Osteocyte (in vitro differentiated cells): ENCODE results near the gene GNAZ. TPM values are rescaled to one million over a fixed set of nuclear protein-coding genes. Genes with fewer than 3 reads are reported as not detected.

Experiments used
- DNase-seq: peaks from one replicate; pipeline ENCODE4 v3.0.0; 2021; ENCODE audit warnings: mixed read lengths; ENCODE audit not compliant: unreplicated experiment; ENCODE audit errors: extremely low spot score
- H3K27ac Mint-ChIP-seq: one replicate; pipeline ENCODE4 v1.8.0; 2021; ENCODE audit warnings: mild to moderate bottlenecking, mixed read lengths; ENCODE audit not compliant: unreplicated experiment
- H3K27me3 Mint-ChIP-seq: one replicate; pipeline ENCODE4 v1.8.0; 2021; ENCODE audit warnings: mixed read lengths; ENCODE audit not compliant: unreplicated experiment
- H3K36me3 Mint-ChIP-seq: one replicate; pipeline ENCODE4 v1.8.0; 2021; ENCODE audit warnings: mixed read lengths; ENCODE audit not compliant: unreplicated experiment
- H3K4me1 Mint-ChIP-seq: one replicate; pipeline ENCODE4 v1.8.0; 2021; ENCODE audit warnings: mixed read lengths; ENCODE audit not compliant: unreplicated experiment
- H3K4me3 Mint-ChIP-seq: one replicate; pipeline ENCODE4 v1.8.0; 2021; ENCODE audit warnings: mild to moderate bottlenecking, moderate library complexity, mixed read lengths; ENCODE audit not compliant: unreplicated experiment
- H3K9me3 Mint-ChIP-seq: one replicate; pipeline ENCODE4 v1.8.0; 2021; ENCODE audit warnings: mixed read lengths; ENCODE audit not compliant: unreplicated experiment
- total RNA-seq: library from RNA; stranded (reverse); gene quantifications from 2 replicates; pipeline ENCODE4 v1.2.1, GENCODE V29; 2021
- TF ChIP-seq, protein P1 (sequence below): fragments of 200-600 bp; sonication (generic); IDR thresholded peaks from 2 replicates; pipeline ENCODE4 v1.5.0; 2021; ENCODE audit warnings: antibody characterized with exemption, mild to moderate bottlenecking, moderate library complexity

The GNAZ gene
- total RNA-seq, 1 donor from 2014 or later: 2.9 TPM

DNA sequence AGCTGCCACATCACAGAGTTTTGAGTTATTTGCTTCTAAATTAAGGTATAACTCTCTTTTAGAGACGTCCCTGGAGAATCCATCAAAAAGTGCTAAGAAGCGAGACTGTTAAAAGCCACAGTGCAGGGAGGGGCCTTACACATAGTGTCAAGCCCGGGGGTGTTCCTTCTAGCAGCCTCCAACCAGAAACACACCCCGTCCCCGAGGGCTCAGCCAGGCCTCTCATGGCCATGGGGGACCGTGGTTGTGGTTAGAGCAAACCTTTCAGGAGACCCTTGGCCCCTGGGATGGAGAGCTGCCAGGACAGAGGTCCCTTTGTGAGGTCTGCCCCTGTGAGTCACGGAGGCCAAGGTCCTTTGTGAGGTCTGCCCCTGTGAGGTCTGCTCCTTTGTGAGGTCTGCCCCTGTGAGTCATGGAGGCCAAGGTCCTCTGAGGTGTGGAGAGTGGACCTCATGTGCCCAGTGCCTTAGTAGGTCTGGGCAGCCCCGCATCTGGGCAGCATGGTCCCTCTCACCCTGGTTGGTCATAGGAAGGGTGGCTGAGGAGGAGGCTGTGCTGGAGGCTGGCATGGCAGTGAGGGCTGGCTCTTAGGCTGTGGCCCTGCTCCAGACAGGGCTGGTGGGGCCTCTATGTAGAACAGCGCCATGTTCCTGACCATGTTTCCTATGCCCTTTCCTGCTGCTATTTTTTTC is 5.4 kb downstream of the GNAZ start:
- no peak overlapping the region for H3K27ac Mint-ChIP-seq
- no peak for DNase-seq
- H3K4me1 Mint-ChIP-seq: peaks cover 16% of the 10 kb centered on the region
- no peaks in the 10 kb centered on the region for H3K27me3 Mint-ChIP-seq
- TF ChIP-seq, protein P1, sequence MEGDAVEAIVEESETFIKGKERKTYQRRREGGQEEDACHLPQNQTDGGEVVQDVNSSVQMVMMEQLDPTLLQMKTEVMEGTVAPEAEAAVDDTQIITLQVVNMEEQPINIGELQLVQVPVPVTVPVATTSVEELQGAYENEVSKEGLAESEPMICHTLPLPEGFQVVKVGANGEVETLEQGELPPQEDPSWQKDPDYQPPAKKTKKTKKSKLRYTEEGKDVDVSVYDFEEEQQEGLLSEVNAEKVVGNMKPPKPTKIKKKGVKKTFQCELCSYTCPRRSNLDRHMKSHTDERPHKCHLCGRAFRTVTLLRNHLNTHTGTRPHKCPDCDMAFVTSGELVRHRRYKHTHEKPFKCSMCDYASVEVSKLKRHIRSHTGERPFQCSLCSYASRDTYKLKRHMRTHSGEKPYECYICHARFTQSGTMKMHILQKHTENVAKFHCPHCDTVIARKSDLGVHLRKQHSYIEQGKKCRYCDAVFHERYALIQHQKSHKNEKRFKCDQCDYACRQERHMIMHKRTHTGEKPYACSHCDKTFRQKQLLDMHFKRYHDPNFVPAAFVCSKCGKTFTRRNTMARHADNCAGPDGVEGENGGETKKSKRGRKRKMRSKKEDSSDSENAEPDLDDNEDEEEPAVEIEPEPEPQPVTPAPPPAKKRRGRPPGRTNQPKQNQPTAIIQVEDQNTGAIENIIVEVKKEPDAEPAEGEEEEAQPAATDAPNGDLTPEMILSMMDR: no peak
- H3K36me3 Mint-ChIP-seq: no peaks in the 10 kb centered on the region
- H3K9me3 Mint-ChIP-seq: no peaks in the 10 kb centered on the region
- no peak overlapping the region for H3K4me3 Mint-ChIP-seq

DNA sequence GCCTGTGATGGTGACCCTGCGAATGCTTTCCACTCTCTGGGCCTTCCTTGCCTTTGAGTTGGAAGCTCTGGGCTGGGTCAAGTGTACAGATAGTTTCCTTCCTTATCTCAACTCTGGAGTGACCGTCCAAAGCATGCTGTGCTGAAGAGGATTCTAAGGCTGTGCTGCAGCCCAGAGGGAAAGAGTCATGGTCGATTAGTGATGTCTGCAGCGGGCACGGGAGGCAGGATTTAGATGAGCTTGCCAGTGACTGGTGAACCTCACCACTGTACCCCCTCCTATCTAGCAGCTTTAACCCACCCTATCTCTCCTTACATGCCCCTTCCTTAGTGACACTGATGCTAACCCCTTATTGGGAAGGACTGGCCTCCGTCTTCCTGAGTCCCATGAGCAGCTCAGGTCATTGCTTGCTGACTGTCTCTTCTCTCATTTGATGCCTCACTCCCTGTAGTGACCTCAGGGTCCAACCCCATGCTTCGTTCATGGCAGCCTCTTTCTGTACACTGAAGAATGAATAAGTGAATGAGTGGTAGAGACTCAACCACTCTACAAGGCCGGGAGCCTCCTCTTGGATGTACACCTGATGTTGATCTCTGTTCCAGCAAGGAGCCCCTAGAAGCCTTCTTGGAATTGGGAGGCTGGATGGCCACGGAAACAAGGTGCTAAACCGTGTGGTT is 6.7 kb downstream of the GNAZ start:
- no peak overlapping the region for H3K27ac Mint-ChIP-seq
- H3K4me1 Mint-ChIP-seq: peaks cover 9% of the 10 kb centered on the region
- H3K9me3 Mint-ChIP-seq: no peaks in the 10 kb centered on the region
- TF ChIP-seq, protein P1: no peak
- no peaks in the 10 kb centered on the region for H3K27me3 Mint-ChIP-seq
- no peak overlapping the region for H3K4me3 Mint-ChIP-seq
- no peak for DNase-seq
- no peaks in the 10 kb centered on the region for H3K36me3 Mint-ChIP-seq

DNA sequence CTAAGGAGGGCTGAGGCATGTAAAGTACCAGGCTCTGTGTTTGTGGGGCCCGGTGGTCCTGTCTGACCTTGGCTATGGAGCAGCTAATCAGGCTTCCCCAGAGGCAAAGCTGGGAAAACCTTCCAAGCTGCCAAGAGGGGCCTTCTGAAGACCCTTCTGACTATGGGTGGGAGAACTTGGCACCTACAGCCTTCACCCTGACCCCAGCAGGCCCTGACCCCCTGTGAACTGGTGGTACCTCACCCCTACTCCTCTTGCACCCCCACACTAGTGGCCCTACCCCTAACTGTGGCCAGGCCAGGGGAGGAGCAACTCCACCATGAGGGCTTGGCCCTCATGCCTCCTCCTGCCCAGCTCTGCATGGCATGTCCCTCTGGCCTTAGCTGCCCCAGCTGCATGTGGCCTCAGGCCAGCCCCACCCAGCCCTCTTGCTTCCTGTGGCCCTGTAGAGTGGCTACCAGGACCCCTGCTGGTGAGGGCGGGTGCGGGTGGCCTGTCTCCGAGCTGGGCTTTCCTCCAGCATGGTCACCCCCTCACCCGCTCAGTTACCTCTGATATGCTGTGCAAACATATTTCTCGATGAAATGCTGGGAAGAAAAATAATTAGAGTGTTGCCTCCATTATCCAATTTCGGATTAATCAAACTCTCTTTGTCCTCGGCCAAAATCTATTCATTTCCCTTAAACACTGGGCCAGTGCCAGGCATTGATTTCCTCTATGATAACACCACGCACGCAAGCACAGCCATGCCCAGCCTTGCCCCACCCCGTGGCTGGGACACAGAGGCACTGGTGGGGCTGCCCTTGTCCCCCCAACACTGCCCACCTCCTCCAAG is 7.5 kb downstream of the GNAZ start:
- TF ChIP-seq, protein P1: no peak
- no peaks in the 10 kb centered on the region for H3K36me3 Mint-ChIP-seq
- no peak overlapping the region for H3K4me3 Mint-ChIP-seq
- H3K27me3 Mint-ChIP-seq: no peaks in the 10 kb centered on the region
- H3K4me1 Mint-ChIP-seq: peaks cover 7% of the 10 kb centered on the region
- no peaks in the 10 kb centered on the region for H3K9me3 Mint-ChIP-seq
- DNase-seq: no peak
- H3K27ac Mint-ChIP-seq: no peak overlapping the region

DNA sequence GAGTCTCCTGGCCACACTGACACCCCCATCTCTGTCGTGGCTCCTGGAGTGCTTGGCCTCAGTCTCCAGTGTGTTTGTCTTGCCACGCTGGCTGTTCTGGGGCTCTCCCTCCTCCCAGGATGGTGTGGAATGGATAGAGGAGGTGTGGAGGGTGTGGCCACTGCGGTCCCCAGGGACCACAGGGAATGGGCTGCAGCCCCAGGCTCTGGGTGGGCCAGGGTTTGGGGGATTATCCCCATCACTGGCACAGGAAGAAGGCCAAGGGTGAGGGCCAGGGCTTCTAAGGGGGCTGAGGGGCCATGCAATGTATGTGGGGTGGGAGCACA is 8.1 kb downstream of the GNAZ start:
- Mint-ChIP-seq H3K9me3 (no peaks in the 10 kb centered on the region), H3K27me3 (no peaks in the 10 kb centered on the region), H3K27ac (no peak overlapping the region), H3K4me1 (peaks cover 7% of the 10 kb centered on the region), H3K4me3 (no peak overlapping the region), H3K36me3 (no peaks in the 10 kb centered on the region)
- TF ChIP-seq, protein P1: no peak
- no peak for DNase-seq

DNA sequence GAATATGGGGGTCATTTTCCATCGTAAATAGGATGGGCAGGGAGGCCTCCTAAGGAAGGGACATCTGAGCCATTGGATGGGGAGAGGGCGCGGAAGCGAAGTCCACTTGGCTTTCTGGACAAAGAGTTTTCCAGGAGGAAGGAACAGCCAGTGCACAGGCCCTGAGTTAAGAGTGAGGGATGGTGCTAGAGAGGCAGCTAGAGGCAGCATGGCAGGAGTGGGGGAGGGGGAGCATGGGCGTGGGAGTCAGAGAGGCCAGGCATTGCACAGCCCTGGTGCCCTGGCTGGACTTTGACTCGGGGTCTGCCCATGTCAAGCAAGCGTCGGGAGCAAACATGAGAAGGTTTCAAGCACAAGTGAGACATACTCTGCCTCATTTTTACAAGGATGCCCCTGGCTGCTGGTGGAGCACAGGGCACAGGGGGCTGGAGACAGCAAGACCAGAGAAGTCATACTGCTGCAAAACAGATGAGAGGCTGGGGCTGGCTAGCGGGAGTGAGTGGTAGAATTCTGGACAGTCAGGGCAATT is 9.0 kb downstream of the GNAZ start:
- no peak overlapping the region for H3K27ac Mint-ChIP-seq

More for the DNA sequence above, 9.0 kb downstream of the GNAZ start:
- H3K27me3 Mint-ChIP-seq: no peaks in the 10 kb centered on the region
- no peaks in the 10 kb centered on the region for H3K9me3 Mint-ChIP-seq
- H3K4me3 Mint-ChIP-seq: no peak overlapping the region
- peaks cover 7% of the 10 kb centered on the region for H3K4me1 Mint-ChIP-seq
- H3K36me3 Mint-ChIP-seq: no peaks in the 10 kb centered on the region
- TF ChIP-seq, protein P1: no peak
- DNase-seq: no peak
